VCaP (cell line): ENCODE results near the gene DENND5A.

Source experiments
- H3K27ac ChIP-seq: fragments of 450-650 bp; 2 replicates; pipeline ENCODE4 v1.5.1; 2017
- TF ChIP-seq, protein P1 (sequence below): fragments of 450-650 bp; conservative IDR thresholded peaks from 2 replicates; pipeline ENCODE4 v1.5.1; 2017; ENCODE audit warnings: mild to moderate bottlenecking, moderate library complexity

Gene DENND5A

DNA sequence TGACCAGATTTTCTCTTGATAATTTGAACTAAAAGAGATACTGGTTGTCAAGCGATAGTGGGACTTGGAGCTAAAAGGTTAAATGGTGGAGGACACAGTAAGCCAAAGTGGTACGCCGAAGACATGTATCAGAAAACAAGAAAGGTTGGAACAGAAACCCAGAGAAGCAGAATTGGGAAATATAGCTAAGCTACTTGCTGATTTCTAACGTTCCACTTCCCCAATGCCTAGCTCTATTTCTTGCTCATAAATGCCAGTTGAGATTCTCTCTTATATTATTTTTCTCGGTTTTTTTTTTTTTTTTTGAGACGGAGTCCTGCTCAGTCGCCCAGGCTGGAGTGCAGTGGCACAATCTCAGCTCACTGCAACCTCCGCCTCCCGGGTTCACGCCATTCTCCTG is 36.6 kb upstream of the DENND5A start:
- no peak overlapping the region for H3K27ac ChIP-seq
- TF ChIP-seq, protein P1, sequence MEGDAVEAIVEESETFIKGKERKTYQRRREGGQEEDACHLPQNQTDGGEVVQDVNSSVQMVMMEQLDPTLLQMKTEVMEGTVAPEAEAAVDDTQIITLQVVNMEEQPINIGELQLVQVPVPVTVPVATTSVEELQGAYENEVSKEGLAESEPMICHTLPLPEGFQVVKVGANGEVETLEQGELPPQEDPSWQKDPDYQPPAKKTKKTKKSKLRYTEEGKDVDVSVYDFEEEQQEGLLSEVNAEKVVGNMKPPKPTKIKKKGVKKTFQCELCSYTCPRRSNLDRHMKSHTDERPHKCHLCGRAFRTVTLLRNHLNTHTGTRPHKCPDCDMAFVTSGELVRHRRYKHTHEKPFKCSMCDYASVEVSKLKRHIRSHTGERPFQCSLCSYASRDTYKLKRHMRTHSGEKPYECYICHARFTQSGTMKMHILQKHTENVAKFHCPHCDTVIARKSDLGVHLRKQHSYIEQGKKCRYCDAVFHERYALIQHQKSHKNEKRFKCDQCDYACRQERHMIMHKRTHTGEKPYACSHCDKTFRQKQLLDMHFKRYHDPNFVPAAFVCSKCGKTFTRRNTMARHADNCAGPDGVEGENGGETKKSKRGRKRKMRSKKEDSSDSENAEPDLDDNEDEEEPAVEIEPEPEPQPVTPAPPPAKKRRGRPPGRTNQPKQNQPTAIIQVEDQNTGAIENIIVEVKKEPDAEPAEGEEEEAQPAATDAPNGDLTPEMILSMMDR = no peak

GRCh38 chr11:9293646-9294045 is 28.5 kb upstream of the DENND5A start:
- H3K27ac ChIP-seq = no peak overlapping the region
- TF ChIP-seq, protein P1 = no peak

DNA sequence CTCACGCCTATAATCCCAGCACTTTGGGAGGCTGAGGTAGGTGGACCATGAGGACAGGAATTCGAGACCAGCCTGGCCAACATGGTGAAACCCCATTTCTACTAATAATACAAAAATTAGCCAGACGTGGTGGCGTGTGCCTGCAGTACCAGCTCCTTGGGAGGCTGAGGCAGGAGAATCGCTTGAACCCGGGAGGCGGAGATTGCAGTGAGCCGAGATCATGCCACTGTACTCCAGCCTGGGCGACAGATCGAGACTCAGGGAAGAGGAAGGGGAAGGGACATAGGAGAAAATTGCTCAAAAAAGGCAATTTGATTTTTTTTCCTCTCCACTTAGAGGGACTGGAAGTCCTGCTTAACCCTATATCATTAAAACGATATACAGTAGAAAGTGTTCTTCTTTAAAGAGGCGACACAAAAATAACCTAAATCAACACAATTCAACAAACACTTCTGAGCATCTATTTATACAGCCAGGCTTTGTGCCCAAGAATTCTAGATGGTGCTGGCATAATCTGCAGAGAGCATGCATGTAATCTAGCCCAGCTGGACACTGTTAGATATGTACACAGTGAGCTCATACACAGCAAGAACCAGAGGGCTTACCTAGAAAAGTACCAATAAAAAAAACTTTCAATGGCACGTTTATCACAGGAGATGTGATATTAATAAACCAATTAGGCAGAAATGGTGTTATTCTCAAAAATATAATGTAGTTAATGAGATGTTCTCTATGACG is 20.9 kb upstream of the DENND5A start:
- H3K27ac ChIP-seq = no peak overlapping the region
- TF ChIP-seq, protein P1 = no peak

GRCh38 chr11:9280655-9281301 is 15.6 kb upstream of the DENND5A start:
- H3K27ac ChIP-seq = peak overlapping the region; percentile 55
- TF ChIP-seq, protein P1 = no peak

DNA sequence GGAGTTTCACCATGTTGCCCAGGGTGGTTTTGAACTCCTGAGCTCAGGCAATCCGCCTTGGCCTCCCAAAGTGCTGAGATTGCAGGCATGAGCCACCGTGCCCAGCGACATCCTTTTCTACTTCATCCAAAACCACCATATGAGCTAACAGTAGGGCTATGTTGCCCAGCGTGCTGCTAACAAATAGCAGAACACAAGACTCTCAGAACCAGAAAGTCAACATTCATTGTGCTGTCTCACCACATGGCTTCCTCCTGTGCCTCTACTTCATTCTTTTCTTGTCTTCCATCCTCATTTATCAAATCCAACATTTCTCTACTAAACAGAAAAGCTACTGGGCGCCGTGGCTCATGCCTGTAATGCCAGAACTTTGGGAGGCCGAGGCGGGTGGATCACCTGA is 12.0 kb upstream of the DENND5A start:
- H3K27ac ChIP-seq = no peak overlapping the region
- TF ChIP-seq, protein P1 = no peak

DNA sequence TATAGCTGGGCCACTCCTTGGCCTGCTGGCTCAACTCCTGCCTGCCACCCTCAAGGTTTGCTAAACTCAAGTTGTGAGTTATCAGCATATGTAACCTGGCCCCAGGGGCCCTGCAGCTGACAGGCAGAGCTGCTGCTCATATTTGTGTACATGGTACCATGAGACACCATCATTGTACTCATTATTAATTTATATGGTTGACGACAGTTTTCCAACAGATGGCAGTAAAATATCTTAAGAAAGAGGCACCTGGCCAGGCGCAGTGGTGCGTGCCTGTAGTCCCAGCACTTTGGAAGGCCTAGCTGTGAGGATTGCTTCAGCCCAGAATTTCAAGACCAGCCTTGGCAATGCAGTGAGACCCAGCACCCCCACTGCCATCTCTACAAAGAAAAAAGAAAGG is 11.4 kb upstream of the DENND5A start:
- TF ChIP-seq, protein P1 = no peak
- H3K27ac ChIP-seq = no peak overlapping the region

DNA sequence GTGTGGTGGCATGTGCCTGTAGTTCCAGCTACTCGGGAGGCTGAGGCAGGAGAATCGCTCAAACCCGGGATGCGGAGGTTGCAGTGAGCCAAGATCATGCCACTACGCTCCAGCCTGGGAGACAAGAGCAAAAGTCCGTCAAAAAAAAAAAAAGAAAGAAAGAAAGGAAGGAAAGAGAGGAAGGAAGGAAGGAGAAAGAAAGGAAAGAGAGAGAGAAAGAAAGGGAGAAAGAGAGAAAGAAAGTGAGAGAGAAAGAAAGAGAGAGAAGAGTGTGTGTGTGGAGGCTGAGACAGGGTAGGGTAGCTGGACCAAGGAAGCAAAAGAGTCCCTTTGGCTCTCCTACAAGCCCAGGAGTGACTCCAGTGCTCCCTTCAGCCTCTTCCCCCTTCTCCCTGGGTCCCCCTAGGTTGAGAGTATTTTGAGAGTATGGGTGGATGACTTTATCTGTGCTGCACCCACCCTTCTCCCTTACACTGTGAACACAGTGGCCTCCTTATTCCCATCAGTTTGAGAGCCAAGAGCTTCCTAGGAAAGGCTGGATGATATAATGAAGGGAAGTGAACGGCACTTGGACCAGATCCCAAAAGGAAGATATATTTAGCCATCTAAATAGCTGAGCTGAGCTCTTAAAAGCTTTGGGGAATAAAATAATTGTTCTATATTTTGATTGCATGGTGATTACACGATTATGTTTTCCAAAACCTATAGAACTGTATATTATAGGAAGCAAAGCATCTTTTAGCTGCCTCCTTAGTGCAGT is 9.5 kb upstream of the DENND5A start:
- TF ChIP-seq, protein P1 = no peak
- no peak overlapping the region for H3K27ac ChIP-seq
